ENCODE measurements around the gene ASMT. TPM values are rescaled to one million over a fixed set of nuclear protein-coding genes. Genes with fewer than 3 reads are reported as not detected.

Gene ASMT
- total and polyA plus RNA-seq, 7 donors, result 0.14 to 0.99 TPM; not detected in 5

DNA sequence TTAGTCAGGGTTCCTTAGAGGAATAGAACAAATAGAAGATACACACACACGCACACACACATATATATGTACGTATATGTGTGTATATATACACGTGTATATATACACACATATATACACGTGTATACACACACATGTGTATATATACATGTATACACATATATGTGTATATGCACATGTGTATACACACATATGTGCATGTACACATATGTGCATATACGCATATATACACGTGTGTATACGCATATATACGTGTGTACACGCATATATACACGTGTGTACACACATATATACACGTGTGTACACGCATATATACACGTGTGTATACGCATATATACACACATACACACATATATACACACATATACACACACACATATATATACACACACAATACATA is 41.5 kb downstream of the ASMT start:
- Histone ChIP-seq H3K27me3 (ENCODE audit: insufficient read depth in 3 of 3, low read length in 2 of 3) (peaks cover 0 to 5% (median 0%) of the 10 kb centered on the region in 3 donors), H3K9me3 (no peaks in the 10 kb centered on the region), H3K4me3 (no peak overlapping the region), H3K36me3 (ENCODE audit: insufficient read depth in 1 of 2, low read depth in 1 of 2) (no peaks in the 10 kb centered on the region), H3K27ac (no peak overlapping the region), H3K4me1 (no peaks in the 10 kb centered on the region)
- intact Hi-C loops (cut with DNase I), result no loop called here
- ATAC-seq (no peak), DNase-seq (no peak)
- 61 to 77% (median 62%) methylated on average over 14 of the region's 14 CpGs for WGBS, 3 donors
- TF ChIP-seq, protein P1, sequence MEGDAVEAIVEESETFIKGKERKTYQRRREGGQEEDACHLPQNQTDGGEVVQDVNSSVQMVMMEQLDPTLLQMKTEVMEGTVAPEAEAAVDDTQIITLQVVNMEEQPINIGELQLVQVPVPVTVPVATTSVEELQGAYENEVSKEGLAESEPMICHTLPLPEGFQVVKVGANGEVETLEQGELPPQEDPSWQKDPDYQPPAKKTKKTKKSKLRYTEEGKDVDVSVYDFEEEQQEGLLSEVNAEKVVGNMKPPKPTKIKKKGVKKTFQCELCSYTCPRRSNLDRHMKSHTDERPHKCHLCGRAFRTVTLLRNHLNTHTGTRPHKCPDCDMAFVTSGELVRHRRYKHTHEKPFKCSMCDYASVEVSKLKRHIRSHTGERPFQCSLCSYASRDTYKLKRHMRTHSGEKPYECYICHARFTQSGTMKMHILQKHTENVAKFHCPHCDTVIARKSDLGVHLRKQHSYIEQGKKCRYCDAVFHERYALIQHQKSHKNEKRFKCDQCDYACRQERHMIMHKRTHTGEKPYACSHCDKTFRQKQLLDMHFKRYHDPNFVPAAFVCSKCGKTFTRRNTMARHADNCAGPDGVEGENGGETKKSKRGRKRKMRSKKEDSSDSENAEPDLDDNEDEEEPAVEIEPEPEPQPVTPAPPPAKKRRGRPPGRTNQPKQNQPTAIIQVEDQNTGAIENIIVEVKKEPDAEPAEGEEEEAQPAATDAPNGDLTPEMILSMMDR (IDR thresholded peaks at IDR 0.05), result no peak

DNA sequence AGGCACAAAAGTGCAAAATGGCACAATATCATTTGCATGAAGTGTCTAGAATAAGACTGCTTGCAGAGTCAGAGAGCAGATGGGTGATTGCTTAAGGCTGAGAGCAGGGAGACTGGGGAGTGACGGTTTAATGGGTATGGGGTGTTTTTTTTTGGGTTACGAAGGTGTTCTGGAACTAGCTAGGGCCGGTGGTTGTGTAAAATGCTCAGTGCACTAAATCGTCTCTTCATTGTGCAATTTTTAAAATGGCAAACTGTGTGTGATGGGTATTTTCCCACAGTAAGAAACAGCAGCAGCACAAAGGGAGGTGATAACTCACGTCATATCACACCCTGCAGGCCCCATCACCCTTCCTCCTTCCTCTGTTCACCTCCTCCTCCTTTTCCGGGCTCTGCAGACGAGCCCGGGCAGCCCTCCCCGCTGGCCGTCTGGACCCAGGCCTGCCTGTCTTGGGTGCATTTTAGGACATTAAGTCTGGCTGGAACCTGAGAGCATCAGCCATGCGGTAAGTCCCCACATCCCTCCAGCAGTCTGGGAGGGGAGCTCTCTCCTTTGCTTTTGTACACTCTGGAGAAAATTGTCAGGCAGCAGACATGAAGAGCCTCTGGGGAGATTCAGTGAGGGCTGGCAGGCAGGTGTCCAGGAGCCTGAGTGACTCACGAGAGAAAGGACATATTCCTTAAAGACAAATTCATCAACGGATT is 42.7 kb downstream of the ASMT start:
- WGBS, 3 donors, result 5 to 8% (median 7%) methylated on average over 12 to 13 of the region's 13 CpGs
- TF ChIP-seq, protein P1 (IDR thresholded peaks at IDR 0.05), result no peak
- intact Hi-C loops (cut with DNase I), result no loop called here
- no peak overlapping the region for H3K27ac ChIP-seq
- no peak overlapping the region for H3K4me3 ChIP-seq
- peaks cover 0 to 5% (median 0%) of the 10 kb centered on the region in 3 donors for H3K27me3 ChIP-seq (ENCODE audit: insufficient read depth in 3 of 3, low read length in 2 of 3)
- no peaks in the 10 kb centered on the region for H3K9me3 ChIP-seq
- no peaks in the 10 kb centered on the region for H3K4me1 ChIP-seq
- ATAC-seq (no peak), DNase-seq (no peak)
- no peaks in the 10 kb centered on the region for H3K36me3 ChIP-seq (ENCODE audit: insufficient read depth in 1 of 2, low read depth in 1 of 2)

DNA sequence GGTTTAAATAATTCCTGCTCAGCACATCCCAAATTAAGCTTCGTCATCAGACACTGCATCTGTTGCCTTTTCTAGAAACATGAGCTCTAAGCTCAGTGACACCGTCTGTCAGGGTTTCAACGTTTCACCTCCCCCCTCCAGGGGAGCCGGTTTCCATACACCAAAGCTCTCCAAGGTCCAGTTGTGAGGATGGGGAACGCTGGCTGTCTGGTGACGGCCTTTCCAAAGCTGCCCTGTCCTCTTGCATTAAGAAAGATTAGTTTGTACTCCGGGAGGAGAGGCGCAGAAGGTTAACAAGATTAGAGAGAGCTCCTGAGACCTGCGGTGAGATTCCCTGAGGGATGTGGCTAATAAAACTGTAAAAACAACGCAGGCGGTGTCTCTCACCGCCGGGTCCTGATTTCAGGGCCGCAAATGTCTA is 43.2 kb downstream of the ASMT start:
- ATAC-seq (no peak), DNase-seq (no peak)
- H3K9me3 ChIP-seq, result no peaks in the 10 kb centered on the region
- H3K27me3 ChIP-seq (ENCODE audit: insufficient read depth in 3 of 3, low read length in 2 of 3), result peaks cover 0 to 5% (median 0%) of the 10 kb centered on the region in 3 donors
- H3K36me3 ChIP-seq (ENCODE audit: insufficient read depth in 1 of 2, low read depth in 1 of 2), result no peaks in the 10 kb centered on the region
- H3K4me1 ChIP-seq, result no peaks in the 10 kb centered on the region
- no peak overlapping the region for H3K27ac ChIP-seq
- no peak overlapping the region for H3K4me3 ChIP-seq
- 12 to 18% (median 15%) methylated on average over 14 of the region's 14 CpGs for WGBS, 3 donors
- TF ChIP-seq, protein P1 (IDR thresholded peaks at IDR 0.05), result no peak
- intact Hi-C loops (cut with DNase I), result no loop called here

DNA sequence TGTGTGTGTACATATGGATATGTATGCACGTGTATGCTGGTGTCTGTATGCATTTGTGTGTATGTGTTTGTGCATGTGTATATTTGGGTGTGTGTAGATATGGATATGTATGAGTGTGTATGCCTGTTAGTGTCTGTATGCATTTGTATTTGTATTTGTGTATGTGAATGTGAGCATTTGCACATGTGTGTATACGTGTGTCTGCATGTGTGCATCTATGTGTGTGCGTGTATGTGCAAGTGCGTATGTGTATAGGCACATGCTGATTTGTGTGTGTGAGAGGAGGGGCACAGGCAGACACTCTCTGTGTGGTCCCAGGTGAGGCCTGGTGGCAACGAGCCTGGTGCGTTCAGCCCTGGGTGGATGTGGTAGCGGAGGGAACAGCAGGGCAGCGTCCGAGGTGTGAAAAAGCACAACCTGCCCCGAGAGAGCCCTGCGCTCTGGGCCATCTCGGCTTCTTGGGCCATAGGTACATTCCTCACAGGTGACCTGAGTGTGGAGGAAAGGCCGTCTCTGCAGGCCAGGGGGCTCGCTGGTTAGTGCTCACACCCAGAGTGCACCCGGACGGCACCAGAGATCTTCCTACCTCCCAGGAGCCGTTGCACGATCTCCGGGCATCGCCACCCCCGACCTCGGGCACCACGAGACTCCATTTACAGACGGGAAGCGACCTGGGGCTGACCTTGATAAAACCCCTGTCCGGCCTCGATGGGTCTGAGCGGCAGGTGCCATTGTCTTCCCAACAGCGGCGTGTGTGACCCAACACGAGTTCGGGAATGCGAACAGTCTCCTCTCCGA is 45.0 kb downstream of the ASMT start:
- intact Hi-C loops (cut with DNase I), result no loop called here

More for the DNA sequence above, 45.0 kb downstream of the ASMT start:
- DNase-seq, result no peak
- Histone ChIP-seq H3K4me3 (no peak overlapping the region), H3K36me3 (ENCODE audit: insufficient read depth in 1 of 2, low read depth in 1 of 2) (no peaks in the 10 kb centered on the region), H3K27me3 (ENCODE audit: insufficient read depth in 3 of 3, low read length in 2 of 3) (peaks cover 0 to 5% (median 0%) of the 10 kb centered on the region in 3 donors), H3K4me1 (no peaks in the 10 kb centered on the region), H3K9me3 (no peaks in the 10 kb centered on the region), H3K27ac (no peak overlapping the region)
- ATAC-seq, result no peak
- TF ChIP-seq, protein P1 (IDR thresholded peaks at IDR 0.05), result no peak
- WGBS, 3 donors, result 87 to 88% (median 88%) methylated on average over 33 to 34 of the region's 34 CpGs

Data from psoas muscle (tissue), 8 donors.